Smooth muscle cell (in vitro differentiated cells): ENCODE data around the gene GIT1. TPM values are rescaled to one million over a fixed set of nuclear protein-coding genes. Genes with fewer than 3 reads are reported as not detected.
A peak's percentile ranks its signal among the peaks of the same experiment; 100 is the strongest.

Experiments
- DNase-seq: peaks from one replicate; lab custom pipeline; 2025; ENCODE audit not compliant: unreplicated experiment; lab: John Stamatoyannopoulos, UW
- H2AFZ ChIP-seq: fragments of 200-600 bp; sonication (generic); 2 replicates; pipeline ENCODE4 v1.6.0; 2016; ENCODE audit warnings: antibody characterized with exemption, low read depth, mild to moderate bottlenecking
- H3F3A ChIP-seq: fragments of 200-600 bp; sonication (generic); 2 replicates; pipeline ENCODE4 v1.6.0; 2017; ENCODE audit warnings: antibody characterized with exemption, low read depth
- H3K27ac ChIP-seq: fragments of 200-600 bp; sonication (generic); 2 replicates; pipeline ENCODE4 v1.5.1; 2016; ENCODE audit warnings: low read depth, mild to moderate bottlenecking
- H3K27me3 ChIP-seq: fragments of 200-600 bp; sonication (generic); 2 replicates; pipeline ENCODE4 v1.6.1; 2016; ENCODE audit warnings: low read depth, mild to moderate bottlenecking
- H3K36me3 ChIP-seq: fragments of 200-600 bp; sonication (generic); 2 replicates; pipeline ENCODE4 v1.5.1; 2016; ENCODE audit warnings: low read depth
- H3K4me1 ChIP-seq: fragments of 200-600 bp; sonication (generic); 2 replicates; pipeline ENCODE4 v1.5.1; 2016; ENCODE audit warnings: low read depth
- H3K4me2 ChIP-seq: fragments of 200-600 bp; sonication (generic); 2 replicates; pipeline ENCODE4 v1.6.0; 2016; ENCODE audit warnings: mild to moderate bottlenecking
- H3K4me3 ChIP-seq: fragments of 200-600 bp; sonication (generic); 2 replicates; pipeline ENCODE4 v1.5.1; 2016; ENCODE audit warnings: mild to moderate bottlenecking
- H3K79me2 ChIP-seq: fragments of 200-600 bp; sonication (generic); 2 replicates; pipeline ENCODE4 v1.6.0; 2016; ENCODE audit warnings: low read depth, mild to moderate bottlenecking
- H3K9ac ChIP-seq: fragments of 200-600 bp; sonication (generic); 2 replicates; pipeline ENCODE4 v1.6.0; 2016; ENCODE audit warnings: low read depth
- H3K9me3 ChIP-seq: fragments of 200-600 bp; sonication (generic); replicated peaks from 2 replicates; pipeline ENCODE4 v1.5.1; 2016; ENCODE audit warnings: low read depth
- H4K20me1 ChIP-seq: fragments of 200-600 bp; sonication (generic); 2 replicates; pipeline ENCODE4 v1.6.0; 2016; ENCODE audit warnings: low read depth
- CTCF ChIP-seq: fragments of 200-600 bp; sonication (generic); IDR thresholded peaks from 2 replicates; pipeline ENCODE4 v1.5.1; 2017; ENCODE audit warnings: borderline replicate concordance, mild to moderate bottlenecking, antibody characterized with exemption; ENCODE audit not compliant: insufficient read depth, poor library complexity, severe bottlenecking
- WGBS: methylation state at CpG from one replicate; pipeline ENCODE4 v1.1.7; 2016; ENCODE audit warnings: low lambda C conversion rate; 5-methylcytosine and 5-hydroxymethylcytosine counted together
- polyA plus RNA-seq: library from polyadenylated mRNA; unstranded; fragments of >200 nt; fragmentation: Nextera tagmentation; extraction: Ambion mirVana; gene quantifications from 2 replicates; pipeline ENCODE4 v1.2.1, GENCODE V29; 2016
- total RNA-seq: library from RNA; depleted of rRNA; stranded (reverse); fragments of >200 nt; gene quantifications from 2 replicates; pipeline ENCODE4 v1.2.3, GENCODE V29; 2014

Gene GIT1
- total and polyA plus RNA-seq, 2 experiments from 2014 or later = 17.6 to 23.0 TPM

- Histone ChIP-seq H3K79me2 (no peaks in the 10 kb centered on the region), H2AFZ (no peak overlapping the region), H3K9me3 (no peaks in the 10 kb centered on the region), H3K36me3 (no peaks in the 10 kb centered on the region), H3K4me1 (peaks cover 4% of the 10 kb centered on the region), H4K20me1 (no peaks in the 10 kb centered on the region), H3K27ac (no peak overlapping the region), H3K27me3 (no peaks in the 10 kb centered on the region), H3K4me2 (no peak overlapping the region), H3K9ac (no peak overlapping the region), H3K4me3 (no peak overlapping the region), H3F3A (no peaks in the 10 kb centered on the region)
- no peak for DNase-seq
- WGBS = 75% methylated on average over 4 of the region's 4 CpGs
- no peak for TF ChIP-seq CTCF
These were observed 35.1 kb upstream of the GIT1 start for GRCh38 chr17:29624586-29624985.

- Histone ChIP-seq H3K27ac (no peak overlapping the region), H3K4me1 (peaks cover 4% of the 10 kb centered on the region), H3K4me3 (peak overlapping the region; percentile 75), H3K4me2 (peak overlapping the region; percentile 98), H3K27me3 (peaks cover 3% of the 10 kb centered on the region), H3K36me3 (no peaks in the 10 kb centered on the region), H4K20me1 (no peaks in the 10 kb centered on the region), H3F3A (no peaks in the 10 kb centered on the region), H3K9me3 (no peaks in the 10 kb centered on the region), H3K9ac (no peak overlapping the region), H2AFZ (no peak overlapping the region), H3K79me2 (no peaks in the 10 kb centered on the region)
- no peak for DNase-seq
- WGBS = 23% methylated on average over 4 of the region's 4 CpGs
- TF ChIP-seq CTCF = no peak
These were observed 33.8 kb upstream of the GIT1 start for GRCh38 chr17:29623283-29623647.

GRCh38 chr17:29622337-29623282, 33.2 kb upstream of the GIT1 start, which contains the start of gene CORO6:
Gene CORO6 (minus strand): TSS chr17:29622912. CDS start chr17:29621421, 1,491 bp downstream.
- Histone ChIP-seq H3K9me3 (no peaks in the 10 kb centered on the region), H3K4me3 (peak within 1 kb of the TSS; percentile 75), H3K9ac (no peak within 1 kb of the TSS), H3K4me1 (peaks cover 5% of the 10 kb centered on the region), H3K79me2 (no peaks in the 10 kb centered on the region), H3K36me3 (no peaks in the 10 kb centered on the region), H2AFZ (peak within 1 kb of the TSS; percentile 75), H3F3A (no peaks in the 10 kb centered on the region), H3K27me3 (peaks cover 9% of the 10 kb centered on the region), H3K4me2 (peak within 1 kb of the TSS; percentile 98), H4K20me1 (no peaks in the 10 kb centered on the region), H3K27ac (no peak within 1 kb of the TSS)
- WGBS = 2% methylated on average over 62 of the region's 77 CpGs
- no peak for DNase-seq
- no peak for TF ChIP-seq CTCF
